NCI-H345 treated with DMSO at 0.1 percent for 48 hours (cell line): ENCODE measurements around the gene TNFRSF12A.
"Not testable (repeated sequence)": the region's sequence is repeated elsewhere in the genome, so short reads cannot be mapped to it uniquely, and the experiment has no call there.

ENCODE experiments used
- DNase-seq: peaks from one replicate; lab custom pipeline; 2025; ENCODE audit not compliant: unreplicated experiment; lab: John Stamatoyannopoulos, UW

TNFRSF12A gene

DNA sequence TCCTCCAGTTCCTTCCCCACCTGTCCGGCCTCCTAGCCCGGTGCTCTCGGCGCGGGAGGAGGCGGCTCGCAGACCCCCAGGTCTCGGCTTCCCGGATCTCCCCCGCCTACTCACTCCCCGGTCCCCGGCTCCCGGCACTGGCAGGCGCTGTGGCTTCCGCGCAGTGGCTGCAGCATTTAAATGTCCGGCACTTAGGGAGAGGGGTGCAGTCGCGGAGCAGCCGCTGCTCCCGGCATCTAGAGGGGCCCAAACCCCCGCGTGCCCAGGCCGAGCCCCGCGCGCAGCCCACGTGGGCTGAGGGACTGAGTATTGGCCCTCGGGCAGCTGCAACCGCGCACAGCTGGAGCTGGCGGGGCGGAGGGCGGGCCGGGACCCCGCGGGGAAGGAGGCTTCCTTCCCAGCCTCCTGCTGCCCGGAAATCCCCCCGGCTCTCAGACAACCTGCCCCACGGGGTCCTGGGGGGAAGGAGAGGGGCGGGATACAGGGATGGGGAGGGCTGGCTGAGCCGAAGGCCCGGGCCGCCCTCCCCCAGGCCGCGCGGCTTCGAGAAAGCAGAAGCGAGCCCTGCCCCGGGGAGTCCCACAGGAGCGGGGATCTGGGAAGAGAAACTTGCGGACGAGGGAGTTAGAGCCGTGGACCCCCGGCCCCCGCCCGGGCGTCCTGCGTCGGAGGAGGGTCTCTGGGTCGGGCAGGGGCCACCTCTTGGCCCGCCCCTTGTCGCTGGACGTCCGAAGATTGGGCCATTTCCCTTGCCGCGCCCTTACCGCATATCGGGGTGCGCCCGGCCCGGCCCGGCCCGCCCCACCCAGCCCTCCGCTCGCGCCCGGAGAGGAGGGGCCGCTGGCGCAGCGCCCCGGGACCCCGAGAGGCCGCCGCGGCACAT lies 25.8 kb downstream of the TNFRSF12A start, which contains the start of gene MMP25:
TSS of gene MMP25 (plus strand) at position 804 of the 883 bp plus-strand sequence. CDS start 357 bp downstream, outside the sequence.
- DNase-seq, result no peak

DNA sequence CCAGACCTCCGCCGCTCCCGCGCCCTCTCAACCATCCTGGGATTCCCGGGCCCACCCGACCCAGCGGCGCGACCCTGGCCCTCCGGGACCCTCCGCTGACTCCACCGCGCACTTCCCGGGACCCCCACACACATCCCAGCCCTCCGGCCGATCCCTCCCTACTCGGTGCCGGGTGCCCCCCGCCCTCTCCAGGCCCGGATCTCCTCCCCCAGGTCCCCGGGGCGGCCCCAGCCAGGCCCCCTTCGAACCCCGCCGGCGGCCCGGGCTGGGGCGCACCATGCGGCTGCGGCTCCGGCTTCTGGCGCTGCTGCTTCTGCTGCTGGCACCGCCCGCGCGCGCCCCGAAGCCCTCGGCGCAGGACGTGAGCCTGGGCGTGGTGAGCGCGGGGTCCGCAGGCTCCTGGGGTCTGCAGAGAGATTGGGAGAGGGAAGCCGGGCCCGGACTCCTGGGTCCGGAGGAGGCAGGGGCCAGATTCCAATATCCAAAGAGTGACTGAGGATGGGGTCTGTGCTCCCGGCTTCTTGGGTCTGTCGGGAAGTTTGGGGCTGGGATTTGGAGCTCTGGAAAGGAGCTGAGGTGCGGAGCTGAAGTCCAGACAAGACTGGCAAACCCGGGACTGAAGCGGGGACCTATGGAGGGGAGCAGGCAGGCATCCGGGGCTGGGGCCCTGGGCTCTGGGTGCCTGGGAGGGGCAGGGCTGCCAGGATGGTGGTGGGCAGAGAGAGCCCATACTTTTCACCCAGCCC lies 26.6 kb downstream of the TNFRSF12A start:
- DNase-seq, result no peak

DNA sequence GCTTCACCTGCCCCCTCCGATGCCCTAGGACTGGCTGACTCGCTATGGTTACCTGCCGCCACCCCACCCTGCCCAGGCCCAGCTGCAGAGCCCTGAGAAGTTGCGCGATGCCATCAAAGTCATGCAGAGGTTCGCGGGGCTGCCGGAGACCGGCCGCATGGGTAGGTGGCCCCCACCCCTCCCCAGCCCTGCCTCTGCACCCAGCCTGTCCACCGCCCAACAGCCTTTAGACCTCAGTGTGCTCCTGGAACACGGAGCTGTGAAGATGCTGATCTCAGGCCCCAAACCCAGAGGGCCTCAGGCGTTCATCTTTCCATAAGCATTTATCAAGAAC lies 27.2 kb downstream of the TNFRSF12A start:
- DNase-seq, result no peak

GRCh38 chr16:3049921-3050481 lies 29.8 kb downstream of the TNFRSF12A start:
- no peak for DNase-seq

DNA sequence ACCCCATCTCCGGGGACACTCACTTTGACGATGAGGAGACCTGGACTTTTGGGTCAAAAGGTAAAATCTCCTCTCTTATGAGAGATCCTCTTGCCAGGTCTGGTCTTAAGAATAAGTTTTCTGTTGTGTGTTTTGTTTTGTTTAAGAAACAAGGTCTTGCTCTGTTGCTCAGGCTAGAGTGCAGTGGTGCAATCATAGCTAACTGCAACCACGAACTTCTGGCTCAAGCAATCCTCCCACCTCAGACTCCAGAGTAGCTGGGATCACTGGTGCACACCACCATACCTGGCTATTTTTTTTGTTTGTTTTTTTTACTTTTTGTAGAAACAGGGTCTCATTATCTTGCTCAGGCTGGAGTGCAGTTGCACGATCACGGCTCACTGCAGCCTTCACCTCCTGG lies 30.3 kb downstream of the TNFRSF12A start:
- no peak for DNase-seq

DNA sequence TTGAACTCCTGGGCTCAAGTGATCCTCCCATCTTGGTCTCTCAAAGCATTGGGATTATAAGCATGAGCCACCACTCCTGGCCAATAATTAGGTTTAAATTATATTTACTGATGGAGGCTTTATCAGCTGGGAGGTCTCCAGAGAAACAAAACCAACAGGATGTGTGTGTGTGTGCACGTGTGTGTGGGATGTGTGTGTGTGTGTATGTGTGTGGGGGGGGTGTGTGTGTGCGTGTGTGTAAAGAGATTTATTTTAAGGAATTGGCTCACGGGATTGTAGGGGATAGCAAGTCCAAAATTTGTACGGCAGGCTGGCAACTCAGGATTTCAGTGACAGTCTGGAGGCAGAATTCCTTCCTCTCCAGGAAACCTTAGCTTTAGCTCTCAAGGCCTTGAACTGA lies 30.8 kb downstream of the TNFRSF12A start:
- DNase-seq, result no peak

- no peak for DNase-seq
Measured at GRCh38 chr16:3051494-3051893, 31.3 kb downstream of the TNFRSF12A start.

- not testable (repeated sequence) for DNase-seq
Measured at GRCh38 chr16:3052571-3053329, 32.6 kb downstream of the TNFRSF12A start.

DNA sequence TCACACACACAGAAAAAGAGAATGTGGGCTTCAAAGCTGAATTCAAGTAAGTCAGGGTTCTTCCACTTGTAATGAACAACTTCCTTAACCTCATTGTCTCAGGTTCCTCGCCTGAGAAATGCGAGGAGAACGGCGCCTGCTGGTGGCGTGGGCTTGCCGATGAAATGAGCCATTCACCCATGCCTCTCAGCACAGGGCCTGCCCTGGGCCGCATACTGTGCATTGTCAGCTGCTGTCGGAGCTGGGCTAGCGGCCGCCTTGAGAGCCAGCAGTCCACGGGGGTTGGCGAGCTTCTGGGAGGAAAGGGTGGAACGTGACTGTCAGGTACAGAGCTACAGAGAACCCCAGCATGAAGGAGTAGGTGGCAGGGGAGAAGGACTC lies 33.2 kb downstream of the TNFRSF12A start:
- not testable (repeated sequence) for DNase-seq

- DNase-seq, result no peak
Measured at GRCh38 chr16:3054965-3055733, 35.0 kb downstream of the TNFRSF12A start.

DNA sequence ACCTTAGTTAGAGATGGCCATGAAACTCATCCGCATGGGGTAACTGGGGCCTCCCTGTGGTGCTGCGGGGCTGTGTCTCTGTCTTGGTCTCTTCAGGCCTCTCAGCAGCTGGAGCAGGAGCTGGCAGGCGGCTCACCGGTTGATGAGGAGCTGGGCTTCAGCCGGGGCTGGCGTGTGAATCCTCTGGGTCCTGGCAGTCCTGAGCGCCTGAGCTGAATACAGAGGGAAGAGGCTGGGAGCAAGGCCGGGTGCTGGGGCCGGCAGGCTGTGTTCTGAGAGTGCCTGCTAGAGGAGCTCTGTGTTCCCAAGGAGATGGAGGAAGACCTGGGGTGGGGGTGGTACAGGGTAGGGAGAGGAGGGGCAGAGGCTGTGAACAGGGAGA lies 35.6 kb downstream of the TNFRSF12A start:
- DNase-seq, result not testable (repeated sequence)

DNA sequence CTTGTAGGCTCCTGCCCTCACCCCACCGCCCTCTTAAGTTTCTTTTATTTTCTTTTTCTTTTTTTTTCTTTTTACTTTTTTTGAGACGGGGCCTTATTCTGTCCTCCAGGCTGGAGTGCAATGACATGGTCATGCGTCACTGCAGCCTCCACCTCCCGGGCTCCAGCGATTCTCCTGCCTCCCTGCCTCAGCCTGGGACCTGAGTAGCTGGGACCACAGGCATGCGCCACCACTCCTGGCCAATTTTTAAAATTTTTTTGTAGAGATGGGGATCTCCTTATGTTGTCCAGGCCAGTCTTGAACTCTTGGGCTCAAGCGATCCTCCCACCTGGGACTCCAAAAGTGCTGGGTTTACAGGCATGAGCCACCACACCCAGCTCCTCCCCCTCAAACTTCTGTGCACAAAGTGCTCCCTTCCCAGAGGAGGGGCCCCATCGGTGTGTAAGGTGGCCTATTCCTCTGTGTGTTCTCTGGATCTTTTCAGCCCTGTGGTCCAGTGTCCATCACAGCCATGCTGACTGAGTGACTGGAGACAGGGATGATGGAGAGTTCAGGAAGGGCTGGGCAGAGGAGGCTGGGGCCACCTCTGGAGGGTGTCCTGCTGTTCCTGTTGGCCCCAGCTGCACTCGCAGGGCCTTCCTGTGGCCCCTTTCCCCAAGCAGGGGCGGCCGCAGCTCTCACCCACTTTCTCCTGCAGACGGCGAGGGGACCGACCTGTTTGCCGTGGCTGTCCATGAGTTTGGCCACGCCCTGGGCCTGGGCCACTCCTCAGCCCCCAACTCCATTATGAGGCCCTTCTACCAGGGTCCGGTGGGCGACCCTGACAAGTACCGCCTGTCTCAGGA lies 36.4 kb downstream of the TNFRSF12A start:
- no peak for DNase-seq

DNA sequence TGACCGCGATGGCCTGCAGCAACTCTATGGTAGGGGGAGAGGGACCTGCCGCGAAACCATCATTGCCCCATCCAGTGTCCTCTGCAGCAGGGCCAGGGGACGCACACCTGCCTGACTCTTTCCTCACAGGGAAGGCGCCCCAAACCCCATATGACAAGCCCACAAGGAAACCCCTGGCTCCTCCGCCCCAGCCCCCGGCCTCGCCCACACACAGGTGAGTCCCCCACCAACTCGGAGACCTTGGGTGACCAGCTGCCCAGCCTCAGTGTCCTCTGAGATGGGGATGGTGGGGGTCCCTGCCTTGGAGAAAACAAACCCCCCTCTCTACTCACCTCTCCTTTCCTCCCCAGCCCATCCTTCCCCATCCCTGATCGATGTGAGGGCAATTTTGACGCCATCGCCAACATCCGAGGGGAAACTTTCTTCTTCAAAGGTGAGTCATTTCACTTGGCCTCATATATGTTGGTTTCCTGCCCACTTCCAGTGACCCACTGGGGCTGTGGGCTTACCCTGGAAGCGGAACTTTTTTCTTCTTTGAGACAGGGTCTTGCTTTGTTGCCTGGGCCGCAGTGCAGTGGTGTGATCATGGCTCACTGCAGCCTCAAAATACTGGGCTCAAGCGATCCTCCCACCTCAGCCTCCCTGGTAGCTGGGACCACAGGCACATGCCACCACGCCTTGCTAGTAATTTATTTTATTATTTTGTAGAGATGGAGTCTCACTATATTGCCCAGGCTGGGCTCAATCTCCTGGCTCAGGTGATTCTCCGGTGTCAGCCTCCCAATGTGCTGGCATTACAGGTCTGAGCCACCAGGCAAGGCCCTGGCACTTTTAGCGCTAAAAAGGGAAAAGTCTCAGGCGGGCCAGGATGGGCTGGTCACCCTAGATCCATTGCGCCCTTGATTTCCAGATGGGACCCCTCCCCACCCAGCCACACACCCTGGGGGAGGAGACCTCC lies 37.3 kb downstream of the TNFRSF12A start:
- DNase-seq, result no peak

DNA sequence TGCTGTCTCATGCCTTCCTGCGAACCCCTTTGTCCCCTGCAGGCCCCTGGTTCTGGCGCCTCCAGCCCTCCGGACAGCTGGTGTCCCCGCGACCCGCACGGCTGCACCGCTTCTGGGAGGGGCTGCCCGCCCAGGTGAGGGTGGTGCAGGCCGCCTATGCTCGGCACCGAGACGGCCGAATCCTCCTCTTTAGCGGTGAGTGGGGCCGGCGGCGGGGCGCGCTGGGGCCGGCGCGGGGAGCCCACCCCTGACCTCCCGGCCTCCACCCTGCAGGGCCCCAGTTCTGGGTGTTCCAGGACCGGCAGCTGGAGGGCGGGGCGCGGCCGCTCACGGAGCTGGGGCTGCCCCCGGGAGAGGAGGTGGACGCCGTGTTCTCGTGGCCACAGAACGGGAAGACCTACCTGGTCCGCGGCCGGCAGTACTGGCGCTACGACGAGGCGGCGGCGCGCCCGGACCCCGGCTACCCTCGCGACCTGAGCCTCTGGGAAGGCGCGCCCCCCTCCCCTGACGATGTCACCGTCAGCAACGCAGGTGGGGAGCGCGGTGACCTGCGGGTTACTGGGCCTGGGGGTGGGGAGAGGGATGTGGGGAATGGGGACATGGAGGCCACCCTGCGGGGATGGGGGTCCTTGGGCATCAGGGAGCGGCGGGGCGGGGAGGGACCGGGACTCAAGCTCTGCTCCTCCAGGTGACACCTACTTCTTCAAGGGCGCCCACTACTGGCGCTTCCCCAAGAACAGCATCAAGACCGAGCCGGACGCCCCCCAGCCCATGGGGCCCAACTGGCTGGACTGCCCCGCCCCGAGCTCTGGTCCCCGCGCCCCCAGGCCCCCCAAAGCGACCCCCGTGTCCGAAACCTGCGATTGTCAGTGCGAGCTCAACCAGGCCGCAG lies 38.2 kb downstream of the TNFRSF12A start:
- no peak for DNase-seq

DNA sequence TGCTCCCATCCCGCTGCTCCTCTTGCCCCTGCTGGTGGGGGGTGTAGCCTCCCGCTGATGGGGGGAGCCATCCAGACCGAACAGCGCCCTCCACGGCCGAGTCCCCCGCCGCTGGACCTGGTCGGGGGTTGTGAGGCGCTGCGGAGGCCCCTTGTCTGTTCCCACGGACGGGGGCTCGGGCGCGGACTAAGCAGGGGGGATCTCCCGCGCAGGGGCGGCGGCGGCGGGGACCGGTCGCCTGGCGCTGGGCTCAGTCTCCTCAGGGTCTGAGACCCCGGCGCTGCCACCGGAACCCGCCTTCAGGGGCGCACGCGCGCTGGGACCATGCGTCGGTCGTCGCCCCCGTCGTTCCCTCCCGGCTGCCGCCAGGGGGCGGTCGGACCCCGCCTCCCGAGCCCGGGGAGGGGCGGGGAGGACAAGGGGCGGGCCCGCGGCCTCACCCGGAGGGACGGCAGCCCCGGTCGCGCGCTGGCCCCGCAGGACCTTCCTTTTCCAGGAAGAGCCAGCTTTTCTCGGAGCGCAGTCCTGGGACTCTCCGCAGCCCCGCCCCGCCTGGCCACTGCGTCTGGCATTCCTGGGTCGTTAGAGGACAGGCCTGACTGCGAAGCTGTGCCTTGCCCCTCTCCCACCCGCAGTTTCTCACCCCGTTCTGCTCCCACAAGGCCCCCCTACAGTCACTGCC lies 39.0 kb downstream of the TNFRSF12A start:
- DNase-seq, result peak; percentile 56

DNA sequence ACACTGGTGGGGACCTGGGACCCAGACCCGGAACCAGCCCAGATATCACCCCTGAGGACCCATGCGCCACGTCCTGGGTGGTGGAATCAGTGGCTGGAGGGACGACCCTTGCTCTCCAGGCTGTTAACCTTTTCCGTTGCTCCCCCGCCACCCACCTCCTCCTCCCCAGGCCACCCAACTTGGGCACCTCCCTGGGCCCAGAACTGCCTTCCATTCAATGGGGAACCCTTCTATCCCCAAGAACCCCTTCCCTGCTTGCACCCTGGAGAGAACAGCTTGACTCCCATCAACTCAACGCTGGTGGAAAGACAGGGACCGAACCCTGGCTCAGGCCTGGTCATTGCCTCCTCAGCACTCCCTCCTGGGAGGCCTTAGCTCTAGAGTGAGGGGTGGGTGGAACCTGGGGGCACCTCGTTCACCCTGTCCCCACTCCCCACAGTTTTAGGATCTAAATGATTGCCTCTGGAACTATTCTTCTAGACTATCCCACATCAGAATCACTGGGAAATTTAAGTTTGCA lies 39.6 kb downstream of the TNFRSF12A start:
- no peak for DNase-seq
